Pancreas (tissue), 10 donors: ENCODE data around the gene THYN1. TPM values are rescaled to one million over a fixed set of nuclear protein-coding genes. Genes with fewer than 3 reads are reported as not detected.

Source experiments
- ATAC-seq, 4 donors: fragments of 200-7000 bp; cut with Tn5 transposase; one replicate each; pipeline versions ENCODE4 v1.8.0 to v1.9.1; 2020; ENCODE audit warnings: mild to moderate bottlenecking in 4 of 4, moderate library complexity in 4 of 4
- DNase-seq, 6 donors: peaks; one replicate each; pipeline ENCODE4 v3.0.0-alpha.2; 2020
- FAIRE-seq: peaks from 2 replicates; lab custom pipeline; 2012; peaks lifted over from hg19 to GRCh38; lab: Jason Lieb, UNC
- H3K27ac ChIP-seq, 4 donors: fragments of 200-600 bp; sonication (generic); 1 replicate in 3 of 4; 2 replicates in 1 of 4; pipeline versions ENCODE4 v1.5.0 to v1.8.0; 2020
- H3K27me3 ChIP-seq, 4 donors: fragments of 200-600 bp; one replicate each; pipeline ENCODE4 v1.8.0; 2021
- H3K36me3 ChIP-seq, 3 donors: fragments of 200-600 bp; sonication (generic) in 1 of 3; one replicate each; pipeline versions ENCODE4 v1.5.0 to v1.8.0; 2020 to 2021
- H3K4me1 ChIP-seq, 3 donors: fragments of 200-600 bp; one replicate each; pipeline ENCODE4 v1.8.0; 2021
- H3K4me3 ChIP-seq, 4 donors: fragments of 200-600 bp; sonication (generic) in 2 of 4; one replicate each; pipeline versions ENCODE4 v1.5.0 to v1.8.0; 2020 to 2021
- H3K9me3 ChIP-seq, 4 donors: fragments of 200-600 bp; one replicate each; pipeline ENCODE4 v1.8.0; 2021
- CTCF ChIP-seq, 4 donors: fragments of 200-600 bp; sonication (generic) in 3 of 4; IDR thresholded peaks; one replicate each; pipeline versions ENCODE4 v1.5.0 to v1.8.0; 2021; ENCODE audit warnings: antibody characterized with exemption in 4 of 4
- WGBS, 2 donors: extraction: QIAGEN DNeasy Blood & Tissue Kit; methylation state at CpG; one replicate each; pipeline ENCODE4 v1.1.7; 2013; 5-methylcytosine and 5-hydroxymethylcytosine counted together
- intact Hi-C, 3 donors: fragments of 100-400 bp; cut with DNase I; formaldehyde crosslinking; loops; one replicate each; pipeline versions ENCODE4 v1.11.1 to v1.14.2; 2022
- polyA plus RNA-seq, 2 donors: library from polyadenylated mRNA; stranded (reverse); fragments of 200-250 nt; gene quantifications; one replicate each; pipeline ENCODE4 v1.2.3, GENCODE V29; 2013
- total RNA-seq, 6 donors: library from RNA; stranded (reverse); fragmentation: NEBNext Ultra II Directional in 4 of 6; extraction: Animal tissue kit (Norgen Biotek cat#: 25700) in 4 of 6; gene quantifications; one replicate each; pipeline versions ENCODE4 v1.2.1 to v1.2.4, GENCODE V29; 2021 to 2023
- donor health status: healthy with polysubstance abuse.
- donor health status: DM: no; HTN: no; CAD: no; lungs with moderate emphysema.
- donor health status: DM: no; HTN: no; CAD: no.
- donor health status: control.
- donor health status: control.
- donor health status: Bipolar disorder and iron deficiency.
- donor health status: DM: yes; HTN: yes; CAD: no.
- donor health status: DM: no; HTN: no; CAD: no.
- donor health status: DM: no; HTN: no; CAD: no.
- donor health status: DM: yes; HTN: yes; CAD: no.

THYN1 gene
- total and polyA plus RNA-seq, 8 donors: 10.3 to 50.0 (median 17.5) TPM

DNA sequence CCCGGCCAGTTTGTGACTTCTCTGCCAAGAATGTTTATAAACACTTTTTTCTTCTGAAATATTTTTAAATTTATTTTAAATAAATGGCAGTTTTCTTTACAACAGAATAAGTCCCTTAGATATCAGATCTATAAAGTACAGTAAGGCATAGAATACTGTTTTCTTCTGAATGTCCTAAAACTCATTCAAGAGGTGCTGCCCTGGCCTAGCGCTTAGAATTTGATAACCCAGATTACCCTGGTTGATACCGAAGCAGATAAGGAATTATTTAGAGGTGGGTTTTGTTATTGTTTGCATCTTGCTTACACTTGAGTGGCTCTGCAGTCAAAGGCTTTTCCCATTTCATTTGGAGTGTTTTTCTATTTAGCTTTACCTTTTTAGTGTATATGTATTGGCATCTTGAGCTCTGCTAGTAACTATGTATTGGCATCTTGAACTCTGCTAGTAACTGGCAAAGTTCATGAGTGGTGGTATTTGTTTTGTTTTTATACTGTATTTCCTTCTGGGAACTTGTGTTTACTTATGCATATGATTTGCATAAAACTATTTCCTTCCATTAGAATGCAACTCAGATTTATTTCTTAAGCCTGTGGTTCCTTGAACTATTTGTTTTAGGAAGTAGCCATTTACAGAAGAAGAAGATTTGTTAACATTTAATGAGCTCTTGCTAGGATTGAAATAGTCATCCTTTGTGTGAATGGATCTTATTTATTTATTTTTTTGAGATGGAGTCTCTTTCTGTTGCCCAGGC lies 1.5 kb upstream of the THYN1 start:
- Histone ChIP-seq H3K4me1 (peaks cover 0 to 17% (median 8%) of the 10 kb centered on the region in 3 donors), H3K4me3 (peak overlapping the region in 3 of 4 donors; percentile 85 to 94 (median 94)), H3K27ac (no peak overlapping the region), H3K36me3 (peaks cover 0 to 24% (median 0%) of the 10 kb centered on the region in 3 donors), H3K27me3 (no peaks in the 10 kb centered on the region), H3K9me3 (no peaks in the 10 kb centered on the region)
- 28% methylated on average over 3 of the region's 3 CpGs for WGBS, 2 donors
- ATAC-seq: no peak
- intact Hi-C loops: no loop called here
- DNase-seq: no peak
- FAIRE-seq: no peak
- no peak for TF ChIP-seq CTCF (IDR thresholded peaks at IDR 0.05)

- peak overlapping the region in 3 of 4 donors; percentile 39 to 50 (median 43) for H3K27ac ChIP-seq
- DNase-seq (peak in 1 of 6 donors; percentile 25), FAIRE-seq (no peak), ATAC-seq (peak; percentile 18 to 44 (median 36))
- H3K4me3 ChIP-seq: peak overlapping the region; percentile 75 to 94 (median 90)
- 2% methylated on average over 27 of the region's 27 CpGs for WGBS, 2 donors
- TF ChIP-seq CTCF (IDR thresholded peaks at IDR 0.05): no peak
- intact Hi-C loops: no loop called here
- peaks cover 0 to 17% (median 8%) of the 10 kb centered on the region in 3 donors for H3K4me1 ChIP-seq
- peaks cover 0 to 31% (median 0%) of the 10 kb centered on the region in 3 donors for H3K36me3 ChIP-seq
- H3K27me3 ChIP-seq: no peaks in the 10 kb centered on the region
- no peaks in the 10 kb centered on the region for H3K9me3 ChIP-seq
These were observed 585 bp downstream of the THYN1 start for GRCh38 chr11:134252346-134253187.

DNA sequence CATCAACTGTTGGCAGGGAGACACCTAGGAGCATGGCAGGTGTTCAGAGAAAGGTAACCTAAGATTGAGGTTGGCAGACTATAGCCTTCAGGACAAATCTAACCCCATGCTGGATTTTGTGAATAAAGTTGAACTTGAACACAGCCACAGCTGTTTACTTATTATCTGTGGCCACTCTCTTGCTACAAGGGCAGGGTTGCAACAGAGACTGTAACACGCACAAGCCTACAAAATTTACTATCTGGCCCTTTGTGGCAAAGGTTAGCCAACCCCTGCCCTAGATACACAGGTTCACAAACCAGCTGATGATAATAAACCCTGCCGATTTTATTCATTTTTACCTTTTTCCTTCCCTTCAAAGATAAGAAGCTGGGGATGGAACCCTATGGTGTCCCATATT lies 2.5 kb downstream of the THYN1 start:
- FAIRE-seq: no peak
- H3K36me3 ChIP-seq: peaks cover 0 to 40% (median 3%) of the 10 kb centered on the region in 3 donors

DNA sequence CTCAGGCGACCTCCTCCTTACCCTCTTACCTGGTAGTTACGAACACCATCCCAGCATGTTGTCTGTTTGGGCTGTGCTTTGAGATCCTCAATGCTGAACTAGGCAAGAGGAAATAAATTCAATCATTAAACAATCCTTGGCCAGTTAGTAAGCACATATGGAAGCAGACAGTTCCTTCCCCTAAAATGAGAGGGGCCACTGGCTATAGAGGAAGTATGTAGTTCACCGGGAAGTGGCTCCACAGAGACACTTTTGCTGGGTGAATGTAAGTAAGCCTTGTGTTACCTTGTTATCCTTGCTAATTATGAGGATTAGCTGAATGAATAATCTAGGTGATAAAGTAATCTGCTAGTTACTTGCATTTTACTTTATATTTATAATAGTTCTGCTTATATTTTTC lies 2.9 kb downstream of the THYN1 start:
- WGBS, 2 donors: 93 to 96% methylated on average over 3 of the region's 3 CpGs
- H3K9me3 ChIP-seq: no peaks in the 10 kb centered on the region
- H3K36me3 ChIP-seq: peaks cover 0 to 40% (median 7%) of the 10 kb centered on the region in 3 donors
- no peak overlapping the region for H3K27ac ChIP-seq
- ATAC-seq (no peak), DNase-seq (no peak), FAIRE-seq (no peak)
- H3K4me1 ChIP-seq: peaks cover 0 to 17% (median 8%) of the 10 kb centered on the region in 3 donors
- no peak overlapping the region for H3K4me3 ChIP-seq
- TF ChIP-seq CTCF (IDR thresholded peaks at IDR 0.05): no peak
- H3K27me3 ChIP-seq: no peaks in the 10 kb centered on the region
- intact Hi-C loops: no loop called here

More for the DNA sequence above, 2.5 kb downstream of the THYN1 start:
- WGBS, 2 donors: 82 to 85% methylated on average over 2 of the region's 2 CpGs
- no peak for ATAC-seq
- intact Hi-C loops: no loop called here
- Histone ChIP-seq H3K4me3 (no peak overlapping the region), H3K27me3 (no peaks in the 10 kb centered on the region), H3K9me3 (no peaks in the 10 kb centered on the region), H3K4me1 (peaks cover 0 to 17% (median 8%) of the 10 kb centered on the region in 3 donors), H3K27ac (no peak overlapping the region)
- no peak for TF ChIP-seq CTCF (IDR thresholded peaks at IDR 0.05)
- DNase-seq: no peak
